Tibial nerve (tissue), 3 donors: Measurements from ENCODE around the gene UBL4A.

Source experiments
- POLR2A ChIP-seq, 2 donors: fragments of 450-650 bp; IDR thresholded peaks; one replicate each; pipeline ENCODE4 v1.6.1; 2017; ENCODE audit warnings: antibody characterized with exemption in 2 of 2, mild to moderate bottlenecking in 2 of 2, moderate library complexity in 2 of 2
- TF ChIP-seq, protein P1 (sequence below), 5 experiments: fragments of 200-600 bp in 3 of 5; fragments of 450-650 bp in 2 of 5; sonication (generic) in 3 of 5; IDR thresholded peaks; one replicate each; pipeline ENCODE4 v1.5.1; 2016 to 2019; ENCODE audit warnings: antibody characterized with exemption in 5 of 5, mild to moderate bottlenecking in 3 of 5, moderate library complexity in 2 of 5

- TF ChIP-seq, protein P1, sequence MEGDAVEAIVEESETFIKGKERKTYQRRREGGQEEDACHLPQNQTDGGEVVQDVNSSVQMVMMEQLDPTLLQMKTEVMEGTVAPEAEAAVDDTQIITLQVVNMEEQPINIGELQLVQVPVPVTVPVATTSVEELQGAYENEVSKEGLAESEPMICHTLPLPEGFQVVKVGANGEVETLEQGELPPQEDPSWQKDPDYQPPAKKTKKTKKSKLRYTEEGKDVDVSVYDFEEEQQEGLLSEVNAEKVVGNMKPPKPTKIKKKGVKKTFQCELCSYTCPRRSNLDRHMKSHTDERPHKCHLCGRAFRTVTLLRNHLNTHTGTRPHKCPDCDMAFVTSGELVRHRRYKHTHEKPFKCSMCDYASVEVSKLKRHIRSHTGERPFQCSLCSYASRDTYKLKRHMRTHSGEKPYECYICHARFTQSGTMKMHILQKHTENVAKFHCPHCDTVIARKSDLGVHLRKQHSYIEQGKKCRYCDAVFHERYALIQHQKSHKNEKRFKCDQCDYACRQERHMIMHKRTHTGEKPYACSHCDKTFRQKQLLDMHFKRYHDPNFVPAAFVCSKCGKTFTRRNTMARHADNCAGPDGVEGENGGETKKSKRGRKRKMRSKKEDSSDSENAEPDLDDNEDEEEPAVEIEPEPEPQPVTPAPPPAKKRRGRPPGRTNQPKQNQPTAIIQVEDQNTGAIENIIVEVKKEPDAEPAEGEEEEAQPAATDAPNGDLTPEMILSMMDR (IDR thresholded peaks at IDR 0.05), result no peak
- peak; percentile 15 to 59 for TF ChIP-seq POLR2A (IDR thresholded peaks at IDR 0.05)
These were observed 49.2 kb downstream of the UBL4A start, which contains the start of gene GDI1 for GRCh38 chrX:154436983-154437752.
